Esophagus squamous epithelium (tissue), 4 donors: ENCODE data around the gene ATP6V0D1.

ENCODE experiments used
- CTCF ChIP-seq, 6 experiments: fragments of 450-650 bp in 4 of 6; fragments of 200-600 bp in 2 of 6; sonication (generic) in 2 of 6; IDR thresholded peaks; one replicate each; pipeline ENCODE4 v1.5.1; 2016 to 2019; ENCODE audit warnings: antibody characterized with exemption in 6 of 6, mild to moderate bottlenecking in 4 of 6, moderate library complexity in 4 of 6
- POLR2A ChIP-seq, 4 donors: fragments of 450-650 bp; IDR thresholded peaks; one replicate each; pipeline ENCODE4 v1.6.1; 2017; ENCODE audit warnings: antibody characterized with exemption in 4 of 4, mild to moderate bottlenecking in 4 of 4, moderate library complexity in 3 of 4

- TF ChIP-seq POLR2A (IDR thresholded peaks at IDR 0.05) (no peak), CTCF (IDR thresholded peaks at IDR 0.05) (no peak)
Measured at GRCh38 chr16:67506468-67506867, 25.5 kb upstream of the ATP6V0D1 start.
